Activated CD8-positive, alpha-beta memory T cell treated with anti-CD3 and anti-CD28 coated beads for 24 hours (primary cell): Measurements from ENCODE around the gene YPEL3.
A peak's percentile ranks its signal among the peaks of the same experiment; 100 is the strongest.
"Not testable (repeated sequence)": the region's sequence is repeated elsewhere in the genome, so short reads cannot be mapped to it uniquely, and the experiment has no call there.

Source experiments
- DNase-seq: peaks from one replicate; pipeline ENCODE4 v3.0.0-alpha.2; 2020

YPEL3 gene

DNA sequence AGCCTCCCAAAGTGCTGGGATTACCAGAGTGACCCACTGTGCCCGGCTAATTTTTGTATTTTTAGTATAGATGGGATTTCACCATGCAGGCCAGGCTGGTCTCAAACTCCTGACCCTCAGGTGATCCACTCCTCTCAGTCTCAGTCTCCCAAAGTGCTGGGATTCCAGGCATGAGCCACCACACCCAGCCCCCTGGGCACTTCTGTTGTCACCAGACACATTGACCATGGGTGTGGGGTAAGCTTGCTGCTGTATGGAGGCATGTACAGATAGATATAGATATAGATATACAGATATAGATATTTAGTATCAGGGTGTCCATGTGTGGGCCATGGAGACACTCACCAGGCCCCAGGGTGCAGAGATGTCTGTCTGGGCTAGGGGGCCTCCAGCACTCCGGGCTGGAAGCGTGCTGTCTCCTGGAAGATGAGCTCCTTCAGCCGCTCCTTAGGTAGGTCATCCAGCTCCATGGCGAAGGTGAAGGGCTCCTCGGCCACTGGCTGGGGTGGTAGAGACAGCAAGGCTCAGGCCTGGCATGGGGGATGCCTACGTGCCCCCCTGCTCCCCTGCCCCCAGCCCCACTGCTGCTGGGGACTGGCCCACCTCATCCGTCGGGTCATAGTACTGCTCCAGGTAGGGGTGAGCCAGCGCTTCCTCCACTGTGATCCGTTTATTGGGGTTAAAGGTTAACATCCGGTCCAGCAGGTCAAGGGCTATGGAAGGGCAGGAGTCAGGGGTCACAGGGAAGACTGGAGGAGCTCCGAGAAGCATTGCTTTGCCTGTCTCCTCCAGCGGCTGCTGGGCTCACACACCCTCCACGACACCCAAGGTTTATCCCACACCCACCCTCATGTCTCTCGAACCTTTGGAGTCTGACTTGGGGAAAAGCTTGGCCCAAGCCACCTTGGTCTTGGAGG lies 20.5 kb upstream of the YPEL3 start:
- DNase-seq = no peak

DNA sequence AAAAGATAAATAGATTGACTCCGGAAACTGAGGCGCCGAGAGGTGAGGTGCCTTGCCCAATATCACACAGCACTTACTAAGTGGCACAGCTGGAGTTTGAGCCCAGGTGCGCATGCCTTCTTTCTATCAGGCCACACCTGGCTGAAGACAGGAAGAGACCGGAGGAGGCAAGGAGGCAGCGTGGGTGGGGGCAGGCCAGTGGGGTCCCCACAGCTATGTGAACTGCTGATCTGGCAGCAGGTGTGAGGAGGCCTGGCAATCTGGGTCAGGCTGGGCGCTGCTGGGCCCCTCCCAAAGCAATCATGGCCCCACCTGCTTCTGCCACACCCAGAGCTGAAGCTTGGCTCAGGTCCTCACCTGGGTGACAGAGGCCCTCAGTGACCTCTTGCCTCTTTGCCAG lies 19.2 kb upstream of the YPEL3 start:
- no peak for DNase-seq

DNA sequence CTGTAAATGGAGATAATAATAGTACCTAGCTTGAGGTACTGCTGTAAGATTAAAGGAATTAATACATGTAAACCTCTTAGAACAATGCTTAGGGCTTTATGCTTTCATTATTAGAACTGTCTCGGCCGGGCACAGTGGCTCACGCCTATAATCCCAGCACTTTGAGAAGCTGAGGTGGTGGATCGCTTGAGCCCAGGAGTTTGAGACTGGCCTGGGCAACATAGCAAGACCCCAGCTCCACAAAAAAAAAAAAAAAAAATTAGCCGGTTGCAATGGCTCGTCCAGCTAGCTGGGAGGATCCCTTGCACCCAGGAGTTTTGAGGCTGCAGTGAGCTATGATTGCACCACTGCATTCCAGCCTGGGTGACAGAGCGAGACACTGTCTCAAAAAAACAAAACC lies 18.8 kb upstream of the YPEL3 start:
- not testable (repeated sequence) for DNase-seq

DNA sequence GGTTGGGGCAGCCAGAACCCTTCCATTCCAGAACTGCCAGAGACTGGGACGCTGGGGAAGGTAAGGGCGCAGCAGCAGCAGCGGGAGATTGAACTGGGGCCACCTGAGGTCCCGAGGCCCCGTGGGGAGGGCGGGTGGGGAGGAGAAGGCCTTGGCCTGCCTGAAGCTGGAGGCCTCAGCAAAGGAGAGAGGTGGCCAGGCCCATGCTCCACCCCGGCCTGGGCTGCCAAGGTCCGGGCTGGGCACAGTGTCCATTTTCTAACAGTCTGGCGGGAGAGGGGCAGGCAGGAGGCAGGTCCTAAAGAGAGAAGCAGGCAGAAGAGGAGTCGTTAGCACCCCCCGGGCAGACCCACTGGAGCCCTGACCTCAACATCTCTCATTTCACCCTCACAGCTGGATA lies 18.4 kb upstream of the YPEL3 start:
- DNase-seq = no peak

DNA sequence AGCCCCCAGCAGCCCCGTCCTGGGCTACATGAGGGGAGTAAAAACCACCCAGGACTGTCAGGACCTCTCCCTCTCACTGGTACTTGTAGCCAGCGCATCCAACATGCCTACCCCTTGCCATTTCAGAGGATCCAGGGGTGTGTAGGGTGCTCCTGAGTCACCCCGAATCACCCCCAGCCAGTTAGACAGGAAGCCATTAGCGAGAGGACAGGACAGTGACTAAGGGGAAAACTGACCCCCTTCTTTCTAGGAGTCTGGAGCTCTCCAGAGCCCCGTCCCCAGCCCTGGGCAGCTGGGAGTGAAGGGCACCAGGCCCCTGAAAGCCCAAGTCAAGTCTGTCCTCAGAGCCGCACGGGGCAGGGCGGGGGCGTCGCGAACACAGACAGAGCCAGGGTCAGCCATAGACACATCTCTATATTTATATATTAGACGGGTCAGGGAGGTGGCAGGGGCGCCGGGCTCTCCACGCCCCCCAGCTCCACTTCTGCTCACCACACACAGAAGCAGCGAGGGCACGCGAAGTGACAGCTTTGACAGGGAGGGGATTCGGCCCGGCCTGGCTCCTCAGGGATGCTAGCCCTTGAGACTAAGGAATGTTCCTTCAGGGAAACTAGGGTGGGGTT lies 17.8 kb upstream of the YPEL3 start:
- no peak for DNase-seq

DNA sequence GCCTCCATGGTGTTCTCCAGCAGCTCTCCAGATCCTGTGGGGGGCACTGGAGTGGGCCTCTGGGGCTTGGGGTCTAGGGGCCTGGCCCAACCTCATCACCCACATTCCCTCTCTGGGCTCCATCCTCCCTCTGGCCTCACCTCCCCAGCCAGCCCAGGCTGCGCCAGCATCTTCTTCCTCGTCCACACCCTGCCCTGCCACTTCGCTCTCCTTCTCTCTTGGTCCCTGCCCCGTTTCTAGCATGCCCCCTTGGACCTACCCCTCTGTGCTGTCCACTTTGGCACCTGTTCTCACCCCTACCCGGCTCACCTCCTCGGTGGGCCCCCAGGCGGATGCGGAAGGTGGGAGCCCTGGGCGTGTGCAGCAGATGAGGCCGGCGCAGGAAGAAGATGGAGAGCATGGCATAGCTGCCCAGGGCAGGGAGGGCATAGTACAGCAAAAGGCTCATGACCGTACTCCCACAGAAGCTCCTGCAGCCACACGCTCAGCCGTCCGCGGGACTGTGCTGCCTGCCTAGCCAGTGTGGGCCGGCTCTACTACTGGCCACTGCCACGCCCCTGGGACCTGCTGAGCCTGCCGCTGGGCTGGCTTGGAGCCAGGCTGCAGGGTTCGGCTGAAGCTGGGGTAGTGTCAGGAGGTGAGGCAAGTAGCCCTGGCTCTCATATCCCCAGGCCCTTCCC lies 17.2 kb upstream of the YPEL3 start, which contains the start of gene GDPD3:
Gene GDPD3, minus strand, starts transcription at position 507 of the 680 bp plus-strand sequence. Its CDS starts 59 bp downstream, at position 448.
- no peak for DNase-seq

DNA sequence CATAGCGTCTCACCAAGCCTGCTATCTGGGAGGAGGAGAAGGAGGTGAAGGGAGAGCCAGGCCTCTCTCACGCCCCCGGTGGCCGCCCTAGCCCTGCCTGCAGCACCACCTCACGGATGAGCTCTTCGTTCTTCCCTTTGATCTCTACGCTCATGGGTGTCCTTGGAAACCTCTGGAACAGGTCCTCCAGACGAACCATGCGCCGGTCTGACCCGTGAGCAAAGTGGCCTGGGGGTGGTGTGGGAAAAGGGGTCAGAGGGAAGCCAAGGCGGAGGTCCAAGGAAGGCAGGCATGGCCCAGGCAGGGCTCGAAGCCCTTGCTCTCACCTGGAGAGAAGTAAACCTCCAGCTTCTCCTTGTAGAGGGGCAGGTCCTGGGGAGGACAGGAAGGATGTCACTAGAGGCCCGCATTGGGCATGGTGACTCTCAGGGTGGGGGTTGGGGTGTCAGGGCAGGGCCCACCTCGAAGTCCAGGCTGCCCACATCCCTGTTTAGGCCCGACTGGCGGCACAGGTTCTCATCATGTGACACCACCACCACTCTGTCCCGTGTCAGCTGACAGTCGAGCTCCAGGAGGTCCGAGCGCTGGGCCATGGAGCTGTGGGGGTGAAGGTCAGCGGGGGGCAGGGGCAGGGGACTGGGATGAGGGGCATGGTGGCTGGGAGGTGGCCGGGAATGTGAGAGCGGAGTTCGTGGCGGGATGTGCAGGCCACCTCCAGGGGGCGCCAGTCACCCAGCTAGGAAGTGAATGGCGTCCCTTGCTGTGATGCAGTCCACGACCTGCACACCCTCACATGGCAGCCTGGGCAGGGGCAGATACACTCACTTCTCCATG lies 16.4 kb upstream of the YPEL3 start:
- DNase-seq = peak; percentile 87

DNA sequence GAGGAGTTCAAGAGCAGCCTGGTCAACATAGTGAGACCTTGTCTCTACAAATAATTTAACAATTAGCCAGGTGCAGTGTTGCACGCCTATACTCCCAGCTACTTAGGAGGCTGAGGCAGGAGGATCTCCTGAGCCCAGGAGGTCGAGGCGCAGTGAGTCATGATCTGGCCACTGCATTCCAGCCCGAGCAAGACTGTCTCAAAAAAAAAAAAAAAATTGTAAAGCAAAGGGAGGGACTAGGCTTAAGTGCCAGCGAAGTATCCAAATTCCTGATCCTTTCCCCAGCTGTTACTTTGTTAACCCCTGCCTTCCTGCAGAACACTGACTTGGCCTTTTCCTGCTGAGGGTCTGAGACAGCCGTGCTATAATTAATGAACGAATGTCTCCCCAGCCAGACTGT lies 14.6 kb upstream of the YPEL3 start:
- no peak for DNase-seq

DNA sequence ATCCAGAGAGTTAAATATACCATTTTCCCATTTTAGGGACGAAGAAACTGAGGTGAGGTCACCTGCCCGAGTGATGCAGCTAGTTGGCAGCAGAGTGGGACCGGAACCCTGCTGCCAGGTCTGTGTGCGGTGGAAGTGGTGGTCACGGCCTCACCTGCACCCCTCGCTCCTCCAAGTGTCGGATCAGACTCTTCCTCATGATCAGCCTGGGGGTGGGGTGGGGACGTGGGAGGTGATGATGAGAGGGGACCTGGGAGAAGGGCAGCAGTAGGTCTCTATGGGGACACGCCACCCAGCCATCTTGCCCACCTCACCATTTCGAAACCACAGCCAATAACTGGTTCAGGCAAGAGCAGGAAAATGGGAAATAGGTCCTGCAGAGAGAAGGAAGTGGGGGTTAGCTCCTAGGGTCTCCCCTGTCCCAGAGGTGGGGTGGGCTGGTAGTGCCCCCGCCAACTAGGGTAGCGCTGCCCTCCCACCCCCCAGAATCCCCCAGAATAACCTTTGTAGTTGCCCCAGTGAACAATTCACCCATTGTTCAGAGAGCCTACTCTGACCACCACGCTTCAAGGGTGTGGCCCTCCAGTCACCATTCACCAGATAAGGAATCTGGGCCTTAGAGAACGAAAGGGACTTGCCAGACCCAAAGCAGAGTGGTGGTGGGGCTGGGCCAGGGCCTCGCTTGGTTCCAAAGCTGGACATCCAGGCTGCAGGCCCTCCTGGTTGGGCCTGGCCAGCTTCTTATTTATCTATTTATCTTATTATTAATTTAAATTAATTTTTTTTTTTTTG lies 12.2 kb upstream of the YPEL3 start:
- DNase-seq = no peak

DNA sequence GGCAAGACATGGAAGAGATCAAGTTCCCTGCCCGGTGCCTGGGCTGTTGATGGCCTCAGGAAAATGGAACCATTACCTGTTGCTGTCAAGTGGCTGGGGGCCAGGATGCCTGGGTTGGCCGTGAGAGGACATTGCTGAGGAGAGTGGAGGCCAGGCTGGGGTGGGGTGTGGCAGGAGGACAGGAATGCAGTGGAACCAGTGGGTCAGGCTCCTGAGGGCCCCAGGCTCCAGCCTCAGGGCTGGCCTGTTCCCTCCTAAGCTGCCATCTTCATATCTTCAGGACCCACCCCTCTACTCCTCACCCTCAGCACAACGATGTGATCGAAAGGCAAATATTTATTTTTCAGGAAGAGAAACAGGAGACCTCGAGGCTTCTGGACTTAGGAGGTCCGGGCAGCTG lies 8.5 kb upstream of the YPEL3 start:
- no peak for DNase-seq

DNA sequence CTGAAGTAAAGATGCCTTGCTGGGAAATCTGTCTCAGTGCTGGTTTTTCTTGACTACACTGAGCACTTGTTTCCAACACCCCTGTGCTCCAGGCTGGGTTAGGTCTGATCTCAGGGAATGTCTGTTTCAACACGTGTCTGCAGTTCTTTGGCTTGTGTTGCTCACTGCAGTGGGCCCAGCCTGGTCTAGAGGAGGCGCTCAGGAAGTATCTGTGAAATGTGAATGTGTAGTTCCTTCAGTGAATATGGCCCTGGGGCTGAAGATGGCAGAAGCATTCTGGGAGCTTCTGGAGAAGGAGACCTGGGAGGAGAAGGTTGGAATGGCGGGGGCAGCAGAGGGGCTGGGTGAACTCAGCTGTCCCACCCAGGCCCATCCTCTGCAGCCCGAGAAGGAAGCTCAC lies 8.1 kb upstream of the YPEL3 start:
- no peak for DNase-seq

DNA sequence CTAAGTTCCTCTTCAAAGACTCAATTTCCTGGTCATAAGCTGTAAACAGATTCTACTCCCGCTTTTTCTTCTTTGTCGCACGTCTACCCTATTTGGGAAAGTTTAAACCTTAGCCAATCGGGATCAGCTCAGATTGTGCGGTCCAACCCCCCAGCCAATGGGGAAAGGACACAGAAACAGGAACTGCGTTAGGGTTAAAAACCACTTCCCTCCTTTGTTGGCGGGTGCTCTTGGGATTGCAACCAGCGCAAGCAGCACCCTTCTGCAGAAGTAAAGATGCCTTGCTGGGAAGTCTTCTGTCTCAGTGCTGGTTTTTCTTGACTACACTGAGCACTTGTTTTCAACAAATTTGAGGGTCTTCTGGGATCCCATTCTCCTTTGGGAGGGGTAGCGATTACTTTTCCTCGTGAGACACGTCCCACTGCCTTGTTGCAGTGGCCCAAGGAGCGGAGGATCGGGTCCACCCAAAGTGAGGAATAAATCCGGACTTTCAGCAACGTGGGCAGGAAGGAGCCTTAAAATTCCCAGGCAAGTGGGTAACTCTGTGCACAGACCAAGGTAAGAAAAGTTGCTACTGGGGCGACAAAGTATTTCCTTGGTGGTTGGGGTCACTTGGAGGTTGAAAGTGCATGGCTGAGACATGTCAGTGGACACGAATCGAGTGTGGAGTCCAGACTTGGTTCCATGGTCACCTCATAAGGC lies 1.0 kb upstream of the YPEL3 start:
- DNase-seq = no peak

DNA sequence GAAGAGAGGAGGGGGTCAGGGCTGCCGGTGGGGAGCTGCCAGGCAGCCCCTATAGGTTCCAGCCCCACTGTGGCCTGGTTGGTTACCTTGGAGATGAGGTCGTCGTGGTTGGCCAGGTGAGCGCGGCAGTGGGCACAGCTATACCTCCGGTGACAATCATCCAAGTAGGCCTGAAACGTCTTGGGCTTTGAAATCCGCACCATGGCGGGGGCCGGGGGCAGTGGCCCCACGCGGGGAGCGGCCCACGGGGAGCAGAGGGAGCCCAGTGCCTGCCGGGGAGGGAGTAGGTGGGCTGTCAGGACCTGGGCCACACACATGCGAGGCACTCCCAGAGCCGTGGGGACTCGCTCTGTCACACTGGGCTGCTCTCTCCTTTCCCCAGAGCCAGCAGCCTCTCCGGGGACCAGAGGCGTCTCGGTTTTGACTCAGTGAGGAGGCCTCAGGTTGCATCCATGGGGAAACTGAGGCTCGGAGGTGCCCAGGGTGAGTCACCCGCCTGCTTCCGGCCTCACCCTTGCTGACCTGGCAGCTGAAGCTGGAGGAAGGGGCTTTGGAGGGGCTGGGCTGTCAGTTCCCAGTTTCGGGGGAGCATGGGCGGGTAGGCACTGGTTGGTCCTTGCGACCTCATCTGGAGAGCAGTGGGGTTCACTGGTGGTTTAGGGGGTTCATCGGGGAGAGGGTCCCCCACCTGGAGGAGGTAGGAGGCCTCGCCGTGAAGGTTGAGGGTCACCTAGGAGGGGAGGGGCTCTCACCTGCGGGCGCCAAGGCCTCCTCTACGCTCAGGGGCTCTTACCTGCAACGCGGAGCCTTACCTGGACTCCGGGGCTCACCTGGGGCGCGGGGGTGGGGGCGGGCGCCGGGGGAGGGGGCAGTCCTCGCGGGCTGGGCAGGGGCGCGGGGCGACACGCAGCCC lies 591 bp downstream of the YPEL3 start:
- peak; percentile 71 for DNase-seq

DNA sequence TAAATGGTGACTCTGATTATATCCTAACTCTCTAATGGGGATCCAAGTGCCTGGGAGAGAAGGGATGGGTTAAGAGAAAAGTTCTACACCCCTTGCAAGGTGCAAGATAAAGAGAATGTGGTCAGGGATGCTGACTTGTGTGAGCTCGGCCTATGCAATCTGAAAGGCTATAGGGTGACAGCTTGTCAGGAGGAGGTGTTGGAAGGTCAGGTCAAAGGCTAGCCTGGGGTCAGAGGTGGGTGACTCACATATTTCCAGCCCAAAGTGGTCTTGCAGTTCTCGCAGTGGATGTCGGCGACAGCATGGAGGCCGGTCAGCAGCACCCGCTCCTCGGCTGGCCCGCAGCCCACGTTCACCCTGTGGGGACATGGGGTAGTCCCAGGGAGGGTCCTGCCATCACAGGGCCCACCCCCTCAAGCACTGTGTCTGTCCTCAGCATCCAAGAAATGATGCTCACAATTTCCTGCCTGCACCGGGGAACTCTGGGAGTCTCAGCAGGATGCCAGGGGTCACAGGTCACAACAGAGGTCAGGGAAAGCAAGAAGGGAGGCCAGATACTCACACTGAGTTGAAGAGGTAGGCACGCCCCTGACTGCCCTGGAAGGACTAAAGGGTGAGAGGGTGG lies 1.4 kb downstream of the YPEL3 start:
- no peak for DNase-seq

DNA sequence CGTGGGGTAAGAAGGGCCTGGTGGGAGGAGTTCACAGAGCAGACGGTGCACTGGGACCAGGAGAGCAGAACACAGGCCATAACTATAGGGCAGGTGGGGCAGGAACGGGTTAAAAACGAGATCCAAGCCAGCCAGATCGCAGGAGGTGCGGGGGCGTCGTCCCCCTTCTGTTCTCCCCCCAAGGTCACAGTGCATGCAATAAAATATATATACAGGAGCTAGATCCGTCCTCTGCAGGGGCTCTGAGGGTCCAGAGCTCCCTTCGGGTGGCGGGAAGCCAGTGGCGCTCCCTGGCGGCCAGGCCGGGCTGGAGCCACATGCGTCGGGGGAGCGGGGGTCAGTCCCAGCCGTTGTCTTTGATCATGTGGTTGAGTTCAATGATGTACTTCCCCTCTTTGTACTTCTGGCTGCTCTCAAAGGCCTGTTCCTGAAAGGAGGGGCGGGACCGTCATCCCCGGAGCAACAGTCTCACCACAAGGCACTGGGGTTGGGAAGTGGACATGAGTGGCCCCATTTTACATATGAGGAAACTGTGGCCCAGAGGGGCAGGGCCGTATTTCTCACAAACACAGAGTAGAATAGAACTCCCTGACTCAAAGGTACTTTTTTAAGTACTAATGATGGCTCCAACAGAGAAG lies 3.5 kb downstream of the YPEL3 start:
- DNase-seq = peak; percentile 87

DNA sequence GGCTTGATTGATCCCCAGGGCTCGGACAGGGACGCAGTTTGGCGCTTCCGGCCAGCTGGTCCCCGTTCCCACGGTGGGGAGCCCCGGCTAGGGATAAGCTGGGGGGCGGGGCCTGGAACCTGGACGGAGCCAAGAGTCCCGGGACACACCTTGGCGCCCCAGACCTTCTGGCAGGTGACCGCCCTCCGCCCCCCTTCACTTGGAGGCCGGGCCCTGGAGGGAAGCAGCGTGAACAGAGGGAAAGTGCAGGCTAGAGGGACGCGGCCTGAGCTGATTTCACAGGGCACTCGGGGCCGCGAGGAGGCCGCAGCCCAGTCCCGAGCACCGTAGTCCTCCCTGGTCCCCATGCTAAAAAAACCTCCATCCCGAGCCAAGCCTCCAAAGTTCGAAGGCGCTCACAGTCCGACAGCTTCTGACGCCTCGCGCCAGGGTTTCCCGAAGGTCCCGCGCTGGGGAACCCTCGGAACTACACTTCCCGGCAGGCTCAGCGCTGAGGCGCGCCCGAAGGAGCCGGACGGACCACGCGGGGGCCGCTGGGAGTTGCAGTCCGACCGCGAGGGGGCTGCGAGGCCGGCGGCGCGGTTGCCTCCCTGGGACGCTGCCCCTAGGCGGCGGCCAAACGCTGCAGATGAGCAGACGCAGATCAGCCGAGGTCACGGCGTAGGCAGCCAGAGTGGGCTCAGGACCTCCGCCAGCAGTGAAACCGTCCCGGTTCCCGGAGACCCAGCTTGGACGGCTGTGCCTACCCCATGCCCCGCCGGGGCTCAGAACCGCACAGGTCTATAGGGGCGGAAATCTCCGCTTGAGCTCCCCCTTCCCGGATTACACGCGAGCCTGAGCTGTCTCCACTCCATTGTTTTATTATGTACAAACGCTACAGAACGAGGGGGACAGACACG lies 4.3 kb downstream of the YPEL3 start, which contains the start of gene TBX6:
Gene TBX6, minus strand, starts transcription at position 451 of the 899 bp plus-strand sequence. CDS start 731 bp downstream, outside the sequence.
- DNase-seq = peak; percentile 97

DNA sequence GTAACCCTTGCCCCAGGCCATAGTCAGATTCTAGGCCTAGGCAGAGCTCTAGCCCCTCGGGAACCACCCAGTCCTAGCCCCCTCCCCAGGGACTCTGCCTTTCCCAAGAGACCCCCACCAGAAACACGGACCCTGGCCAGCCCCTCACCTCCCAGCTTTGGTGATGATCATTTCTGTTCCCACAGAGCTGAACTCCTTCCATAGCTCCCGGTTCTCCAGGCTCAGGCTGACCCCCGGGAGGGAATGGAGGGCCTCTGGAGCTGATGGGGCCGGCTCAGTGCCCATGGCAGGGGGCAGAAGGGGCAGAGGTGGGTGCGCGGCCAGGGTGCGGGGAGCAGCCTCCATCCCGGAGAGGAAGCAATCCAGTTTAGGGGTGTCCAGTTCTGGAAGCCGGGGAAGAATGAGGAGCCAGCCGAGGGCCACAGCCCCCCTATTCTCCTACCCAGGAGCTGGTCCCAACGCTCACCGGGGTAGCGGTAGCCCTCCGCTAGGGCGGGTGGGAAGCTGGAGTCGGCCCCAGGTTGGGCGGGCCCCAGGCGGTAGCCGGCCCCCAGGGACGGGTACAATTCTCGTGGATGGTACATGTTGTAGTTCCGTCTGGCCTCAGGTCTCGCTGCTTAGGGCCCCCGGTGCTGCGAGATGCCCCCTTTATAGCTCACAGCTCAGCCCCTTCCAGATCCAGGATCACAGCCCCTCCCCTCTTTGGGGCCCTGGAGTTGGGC lies 5.2 kb downstream of the YPEL3 start:
- DNase-seq = no peak
